GM19023 (cell line): Measurements from ENCODE around the gene IL9R.
A peak's percentile ranks its signal among the peaks of the same experiment; 100 is the strongest.
"Not testable (repeated sequence)": the region's sequence is repeated elsewhere in the genome, so short reads cannot be mapped to it uniquely, and the experiment has no call there.

Experiments
- ATAC-seq: cut with Tn5 transposase; IDR thresholded peaks from one replicate; pipeline ENCODE4 v1.9.1; 2021; ENCODE audit warnings: mild to moderate bottlenecking, moderate library complexity; ENCODE audit not compliant: unreplicated experiment

The IL9R gene, protein sequence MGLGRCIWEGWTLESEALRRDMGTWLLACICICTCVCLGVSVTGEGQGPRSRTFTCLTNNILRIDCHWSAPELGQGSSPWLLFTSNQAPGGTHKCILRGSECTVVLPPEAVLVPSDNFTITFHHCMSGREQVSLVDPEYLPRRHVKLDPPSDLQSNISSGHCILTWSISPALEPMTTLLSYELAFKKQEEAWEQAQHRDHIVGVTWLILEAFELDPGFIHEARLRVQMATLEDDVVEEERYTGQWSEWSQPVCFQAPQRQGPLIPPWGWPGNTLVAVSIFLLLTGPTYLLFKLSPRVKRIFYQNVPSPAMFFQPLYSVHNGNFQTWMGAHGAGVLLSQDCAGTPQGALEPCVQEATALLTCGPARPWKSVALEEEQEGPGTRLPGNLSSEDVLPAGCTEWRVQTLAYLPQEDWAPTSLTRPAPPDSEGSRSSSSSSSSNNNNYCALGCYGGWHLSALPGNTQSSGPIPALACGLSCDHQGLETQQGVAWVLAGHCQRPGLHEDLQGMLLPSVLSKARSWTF

DNA sequence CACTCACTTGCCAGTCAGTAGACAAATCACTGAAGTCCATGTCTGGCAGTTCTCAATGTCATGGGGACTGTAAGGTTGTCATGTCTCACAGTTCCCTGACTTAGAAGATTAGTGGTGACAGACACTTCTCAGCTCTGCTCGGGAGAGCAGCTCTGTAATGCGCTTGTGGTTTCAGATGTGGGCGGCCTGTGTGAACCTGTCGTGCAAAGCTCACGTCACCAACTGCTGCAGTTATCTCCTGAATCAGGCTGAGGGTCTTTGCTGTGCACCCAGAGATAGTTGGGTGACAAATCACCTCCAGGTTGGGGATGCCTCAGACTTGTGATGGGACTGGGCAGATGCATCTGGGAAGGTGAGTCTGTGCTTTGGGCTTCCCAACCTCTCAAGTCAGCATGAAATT lies at the start of gene IL9R:
TSS of gene IL9R (plus strand) at position 261 of the 400 bp plus-strand sequence. CDS start at position 325, 64 bp downstream.
- peak; percentile 78 for ATAC-seq

DNA sequence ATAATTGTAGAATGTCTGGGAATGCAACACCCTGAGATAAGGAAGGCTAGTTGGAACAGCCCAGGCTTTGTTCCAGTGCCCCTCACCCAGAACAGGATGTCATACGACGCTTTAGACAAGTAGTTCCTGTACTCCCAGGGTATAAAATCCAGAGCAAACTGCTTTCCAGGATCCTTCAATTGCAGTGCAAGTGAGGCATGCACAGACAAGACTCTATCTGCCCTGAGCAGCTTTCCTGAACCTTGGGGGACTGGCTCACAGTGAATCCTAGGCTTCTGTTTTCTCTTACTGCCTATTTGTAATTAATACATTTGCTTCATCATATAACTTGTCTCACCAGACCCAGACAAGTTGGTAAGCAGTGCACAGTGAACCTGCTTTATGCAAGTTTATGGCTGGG lies 48.4 kb upstream of the IL9R start:
- ATAC-seq = no peak

DNA sequence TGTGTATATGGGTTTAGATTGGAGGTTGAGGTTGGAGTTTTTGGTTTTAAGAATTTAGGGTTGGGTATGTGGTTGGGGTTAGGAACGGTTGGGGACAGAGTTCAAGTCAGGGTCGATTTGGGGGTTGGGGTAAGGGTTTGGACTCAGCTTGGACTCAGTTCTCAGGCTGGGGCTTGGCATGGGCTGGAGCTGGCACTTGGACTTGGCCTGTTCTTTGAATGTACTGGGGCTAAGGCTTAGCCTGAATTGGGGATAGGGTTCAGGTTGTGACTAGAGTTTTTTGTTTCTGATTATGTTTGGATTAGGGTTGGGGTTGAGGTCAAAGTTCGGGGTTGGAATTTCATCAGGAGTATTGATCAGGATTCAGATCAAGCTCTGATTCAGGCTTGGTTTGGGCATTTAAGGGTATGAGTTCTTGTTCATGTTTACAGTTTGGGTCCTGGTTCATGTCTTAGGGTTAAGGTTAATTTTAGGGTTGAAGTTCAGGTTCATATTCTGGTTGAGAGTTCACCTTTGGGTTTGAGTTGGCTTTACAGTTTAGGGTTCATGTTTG lies 46.2 kb upstream of the IL9R start:
- ATAC-seq = no peak

DNA sequence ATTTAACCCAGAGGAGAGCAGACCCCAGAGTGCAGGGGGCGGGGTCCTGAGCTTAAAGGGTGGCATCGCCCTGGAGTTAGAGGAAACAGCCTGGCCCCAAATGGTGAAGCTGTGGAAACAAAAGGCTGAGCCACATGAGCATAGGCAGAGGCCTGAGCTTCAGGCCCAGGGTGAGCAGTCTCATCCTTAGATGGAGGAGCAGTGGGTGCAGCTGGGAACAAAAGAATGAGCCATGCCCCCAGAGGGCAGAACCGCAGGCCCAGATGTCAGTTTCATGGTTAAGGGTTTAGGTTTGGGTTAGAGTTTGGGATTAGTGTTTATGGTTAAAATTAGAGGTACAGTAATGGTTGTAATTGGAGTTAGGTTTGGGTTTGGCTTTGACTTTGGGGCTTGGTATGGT lies 44.4 kb upstream of the IL9R start:
- no peak for ATAC-seq

DNA sequence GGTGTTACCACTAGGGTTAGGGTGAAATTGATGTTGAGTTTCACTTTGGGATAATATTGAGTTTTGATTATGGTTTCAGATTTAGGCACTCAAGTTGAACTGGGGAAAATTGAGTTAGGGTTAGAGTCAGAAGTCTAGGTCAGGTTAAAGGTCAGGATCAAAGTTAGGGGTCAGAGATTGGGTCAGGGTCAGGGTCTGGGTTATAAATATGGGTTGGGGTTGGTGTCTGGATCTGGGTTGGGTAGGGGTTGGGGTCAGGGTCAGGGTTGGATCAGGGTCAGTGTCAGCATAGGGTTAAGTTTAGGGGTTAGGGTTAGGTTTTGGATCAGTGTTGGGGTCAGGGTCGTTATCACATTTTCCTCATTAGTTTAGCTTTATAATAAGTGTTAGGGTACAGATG lies 42.7 kb upstream of the IL9R start:
- no peak for ATAC-seq

DNA sequence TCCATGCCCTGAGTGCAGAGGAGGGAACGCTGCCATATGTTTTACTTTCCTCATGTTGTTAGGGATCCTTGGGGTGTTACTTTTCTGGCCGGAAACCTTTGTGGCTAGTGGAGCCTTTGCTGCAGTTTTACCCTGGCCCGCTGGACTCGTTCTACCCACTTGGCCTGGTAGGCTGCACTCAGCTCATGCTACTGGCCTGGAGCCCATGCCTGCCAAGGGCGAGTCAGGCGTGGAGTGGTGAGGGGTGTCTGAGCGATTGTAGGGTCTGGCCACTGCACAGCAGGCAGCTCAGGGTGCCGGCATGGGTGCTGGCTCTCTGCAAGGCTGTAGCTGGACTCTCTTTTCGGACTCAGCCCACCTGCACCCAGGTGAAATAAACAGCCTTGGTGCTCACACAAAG lies 41.4 kb upstream of the IL9R start:
- ATAC-seq = no peak

DNA sequence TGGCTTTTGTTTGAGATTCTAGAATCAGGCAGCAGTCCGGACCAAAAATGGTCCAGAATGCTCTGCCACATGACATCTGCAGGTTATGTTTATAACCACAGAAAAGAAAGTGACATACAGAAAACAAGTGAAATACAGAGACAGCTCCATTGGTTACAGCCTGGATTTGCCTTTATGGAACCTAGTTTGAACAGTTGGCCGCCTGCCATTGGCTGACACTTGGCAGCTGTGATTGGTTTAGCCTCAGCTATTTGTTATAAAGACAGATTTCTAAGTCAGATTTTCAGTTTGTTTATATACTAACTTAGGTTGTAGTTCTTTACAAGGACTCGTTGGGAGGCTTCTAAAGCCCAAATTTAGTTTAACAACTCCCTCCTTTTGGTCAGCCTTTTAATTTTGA lies 40.8 kb upstream of the IL9R start:
- no peak for ATAC-seq

DNA sequence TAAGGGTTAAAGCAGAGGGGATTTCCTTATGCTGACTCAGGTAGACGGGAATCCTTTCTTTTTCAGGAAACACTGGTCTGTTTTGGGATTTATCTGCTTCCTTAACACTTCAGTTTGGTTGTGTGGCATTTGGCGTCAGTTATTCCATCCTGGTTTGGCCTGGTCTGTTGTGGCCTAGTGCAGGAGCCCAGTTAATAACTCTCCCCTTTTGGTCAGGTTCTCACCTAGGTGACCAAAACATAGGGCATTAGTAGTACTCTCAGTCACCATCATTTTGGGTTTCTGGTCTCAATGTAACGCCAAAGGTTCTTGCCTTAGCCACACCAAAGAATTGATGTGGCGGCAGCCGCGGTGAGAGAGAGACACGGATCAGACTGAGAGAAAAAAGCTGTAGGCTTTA lies 39.7 kb upstream of the IL9R start:
- ATAC-seq = no peak

DNA sequence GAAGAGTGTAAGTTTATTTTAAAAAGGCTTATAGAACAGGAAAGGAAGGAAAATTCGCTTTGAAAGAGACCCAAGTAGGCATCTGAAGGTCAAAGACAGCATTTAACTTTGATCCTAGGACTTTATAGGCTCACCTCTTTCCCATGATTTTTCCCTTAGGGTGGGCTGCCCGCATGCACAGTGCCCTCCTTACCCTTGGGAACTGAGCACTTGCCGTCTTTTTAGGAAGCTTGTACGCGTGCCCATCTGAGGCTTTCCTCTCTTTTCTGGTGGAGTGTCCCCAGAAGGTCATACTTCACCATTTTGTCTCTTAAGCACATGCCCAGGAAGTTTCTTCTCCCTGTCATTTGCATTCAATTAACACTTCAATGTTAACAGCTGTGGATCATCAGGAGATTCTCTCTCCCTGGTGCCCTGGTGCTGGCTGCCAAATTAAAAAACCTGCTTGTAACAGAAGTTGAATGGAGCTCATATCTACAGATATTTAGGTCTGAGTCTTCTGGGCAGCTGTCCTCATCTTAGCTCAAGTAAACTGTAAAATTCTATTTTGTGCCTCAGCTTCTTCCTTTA lies 38.4 kb upstream of the IL9R start:
- ATAC-seq = no peak

DNA sequence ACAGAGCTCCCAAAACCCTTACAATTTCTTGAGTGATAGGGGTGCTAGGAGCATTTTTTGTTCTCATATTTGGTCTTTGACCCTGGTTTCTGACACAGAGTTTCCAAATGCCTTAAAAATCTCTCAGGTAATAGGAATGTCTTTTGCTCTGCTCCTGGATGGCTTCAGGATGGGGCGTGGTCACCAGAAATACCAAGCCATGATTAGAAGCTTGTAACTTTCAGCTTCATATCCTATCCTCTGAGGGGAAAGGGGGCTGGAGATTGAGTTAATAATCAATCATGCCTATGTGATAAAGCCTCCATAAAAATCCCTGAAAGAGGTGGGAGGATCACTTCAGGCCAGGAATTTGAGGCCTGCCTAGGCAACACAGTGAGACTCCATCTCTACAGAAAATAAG lies 34.6 kb upstream of the IL9R start:
- ATAC-seq = no peak

DNA sequence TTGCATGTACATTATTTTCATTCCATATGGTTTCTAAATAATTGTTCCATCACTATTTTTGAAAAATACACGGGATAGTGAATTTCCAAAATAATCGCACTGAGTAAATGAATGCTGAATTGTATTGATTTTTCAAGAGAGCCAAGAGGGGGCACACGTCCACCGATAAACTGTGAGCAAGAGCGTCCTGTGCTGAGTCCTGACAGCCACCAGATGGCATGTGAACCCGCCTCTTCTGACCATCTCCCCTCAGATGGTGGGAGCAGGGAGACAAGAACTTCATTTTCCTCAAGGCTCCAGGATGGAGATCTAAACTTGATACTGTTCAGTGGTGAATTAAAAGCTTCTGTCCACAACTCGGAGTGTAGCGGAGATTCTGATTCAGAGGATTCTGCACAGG lies 30.6 kb upstream of the IL9R start:
- no peak for ATAC-seq

DNA sequence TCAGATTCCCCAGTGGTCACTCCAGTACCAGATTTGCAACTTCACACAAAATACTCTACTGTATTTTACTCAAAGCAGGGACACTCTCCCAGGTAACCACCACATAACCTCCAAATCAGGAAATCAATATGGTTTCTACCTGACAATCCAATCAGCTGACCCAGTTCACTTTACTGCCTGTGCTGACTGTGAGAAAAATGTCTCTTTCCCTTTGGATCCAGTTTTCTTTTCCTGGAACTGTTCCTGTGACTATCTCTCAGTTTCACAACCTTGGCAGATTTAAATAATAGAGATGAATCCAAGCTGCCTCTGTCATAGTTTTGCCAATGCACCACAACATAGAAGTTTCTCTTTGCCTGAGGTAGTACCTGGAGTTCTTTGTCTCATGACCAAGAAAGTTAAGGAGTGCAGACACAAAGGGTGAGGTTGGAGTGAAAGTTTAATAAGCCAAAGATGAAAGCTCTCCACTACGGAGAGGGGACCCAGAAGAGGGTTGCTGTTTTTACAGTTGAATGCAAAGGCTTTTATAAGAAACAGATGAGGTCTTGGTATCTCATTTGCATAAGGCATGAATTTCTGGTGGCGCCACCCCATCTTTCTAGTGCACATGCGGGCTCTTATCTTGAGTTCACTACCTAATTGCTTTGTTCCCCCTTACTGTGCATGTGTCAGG lies 29.7 kb upstream of the IL9R start:
- ATAC-seq = no peak

DNA sequence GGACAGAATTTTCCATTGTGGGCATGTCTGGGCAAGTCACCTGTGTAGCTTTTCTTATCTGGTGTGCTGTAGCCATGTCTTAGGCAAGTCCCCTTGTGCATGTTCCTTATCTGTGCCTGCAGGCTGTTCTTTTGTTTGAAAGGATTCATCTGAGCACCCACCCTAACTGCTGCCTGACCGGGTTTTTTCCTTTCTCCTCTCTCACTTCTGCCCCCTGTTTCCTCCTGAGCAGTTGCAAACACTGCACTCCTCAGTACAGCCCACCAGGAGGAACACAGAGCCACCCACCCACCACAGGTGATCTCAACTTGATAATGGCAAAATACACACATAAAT lies 29.2 kb upstream of the IL9R start:
- ATAC-seq = no peak

DNA sequence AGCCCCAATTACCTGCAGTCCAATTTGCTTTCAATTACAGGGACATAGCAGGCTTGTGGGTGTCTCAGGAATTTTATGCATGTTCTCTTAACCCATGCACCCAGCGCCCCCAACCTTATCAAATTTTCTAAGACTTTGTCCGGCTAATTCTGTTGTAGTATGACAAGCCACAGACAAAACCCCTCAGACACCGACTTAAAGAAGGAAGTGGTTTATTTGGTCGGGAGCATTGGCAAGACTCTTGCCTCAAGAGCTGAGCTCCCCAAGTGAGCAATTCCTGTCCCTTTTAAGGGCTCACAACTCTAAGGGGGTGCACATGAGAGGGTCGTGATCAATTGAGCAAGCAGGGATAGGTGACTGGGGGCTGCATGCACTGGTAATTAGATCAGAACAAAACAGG lies 28.7 kb upstream of the IL9R start:
- ATAC-seq = no peak

DNA sequence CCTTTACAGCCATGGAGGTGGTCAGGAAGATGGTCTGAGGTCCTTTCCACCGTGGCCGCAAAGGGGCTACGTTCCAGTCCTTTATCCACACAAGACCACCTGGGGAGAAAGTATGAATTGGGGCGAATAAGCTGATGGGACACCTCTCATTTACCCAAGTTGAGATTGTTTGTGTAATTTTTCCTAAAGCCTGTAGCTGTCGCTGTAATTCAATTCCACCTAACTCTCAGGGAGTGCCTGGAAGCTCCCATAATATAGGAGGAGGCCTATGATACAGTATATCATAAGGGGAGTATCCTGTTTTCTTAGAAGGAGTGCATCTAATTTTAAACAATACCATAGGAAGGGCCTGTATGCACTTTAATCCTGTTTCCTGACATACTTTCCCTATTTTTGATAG lies 25.8 kb upstream of the IL9R start:
- not testable (repeated sequence) for ATAC-seq

DNA sequence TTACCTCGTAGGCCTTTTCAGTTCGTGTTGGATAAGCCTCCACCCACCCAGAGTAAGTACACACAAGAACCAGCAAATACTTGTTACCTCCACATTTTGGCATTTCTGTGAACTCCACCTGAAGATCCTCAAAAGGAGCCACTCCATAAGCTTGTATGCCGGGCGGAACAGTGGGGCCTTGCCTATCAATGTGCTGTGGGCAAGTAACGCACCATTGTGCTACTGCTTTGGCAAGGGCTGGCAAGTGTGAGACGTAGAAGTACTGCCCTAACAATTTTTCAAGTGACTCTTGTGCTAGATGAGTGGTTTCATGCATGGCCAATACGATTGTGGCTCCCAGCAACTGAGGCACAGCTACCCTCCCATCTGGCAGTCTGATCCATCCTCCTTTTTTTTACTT lies 25.3 kb upstream of the IL9R start:
- not testable (repeated sequence) for ATAC-seq

DNA sequence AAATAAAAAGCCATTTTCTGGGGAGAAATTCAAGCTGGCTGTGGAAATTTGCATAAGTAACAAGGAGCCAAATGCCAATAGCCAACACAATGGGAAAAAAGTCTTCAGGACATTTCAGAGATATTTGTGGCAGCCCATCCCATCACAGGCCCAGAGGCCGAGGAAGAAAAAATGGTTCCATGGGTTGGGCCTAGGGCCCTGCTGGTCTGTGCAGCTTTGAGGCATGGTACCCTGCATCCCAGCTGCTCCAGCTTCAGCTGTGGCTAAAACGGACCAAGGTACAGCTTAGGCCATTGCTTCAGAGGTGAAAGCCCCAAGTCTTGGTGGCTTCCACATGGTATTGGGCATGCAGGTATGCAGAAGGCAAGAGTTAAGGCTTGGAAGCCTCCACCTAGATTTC lies 14.2 kb upstream of the IL9R start:
- no peak for ATAC-seq

DNA sequence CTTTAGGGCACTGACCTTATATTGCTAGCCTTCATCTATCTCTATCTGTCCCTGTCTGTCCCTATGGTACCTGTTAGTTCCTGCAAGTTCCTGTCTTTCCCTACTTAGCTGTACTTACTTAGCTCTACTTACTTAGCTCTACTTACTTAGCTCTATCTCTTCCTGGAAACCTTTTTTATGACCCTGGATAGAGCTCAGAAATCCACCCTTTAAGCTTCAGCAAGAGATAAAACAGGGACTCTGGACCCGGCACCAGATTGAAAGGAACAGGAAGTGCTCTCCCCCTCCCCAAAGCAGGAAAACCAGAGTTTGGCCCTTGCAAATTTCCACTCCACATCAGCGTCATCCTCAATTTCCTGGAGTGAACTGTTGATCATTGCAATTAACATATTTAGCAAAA lies 12.3 kb upstream of the IL9R start:
- ATAC-seq = no peak

DNA sequence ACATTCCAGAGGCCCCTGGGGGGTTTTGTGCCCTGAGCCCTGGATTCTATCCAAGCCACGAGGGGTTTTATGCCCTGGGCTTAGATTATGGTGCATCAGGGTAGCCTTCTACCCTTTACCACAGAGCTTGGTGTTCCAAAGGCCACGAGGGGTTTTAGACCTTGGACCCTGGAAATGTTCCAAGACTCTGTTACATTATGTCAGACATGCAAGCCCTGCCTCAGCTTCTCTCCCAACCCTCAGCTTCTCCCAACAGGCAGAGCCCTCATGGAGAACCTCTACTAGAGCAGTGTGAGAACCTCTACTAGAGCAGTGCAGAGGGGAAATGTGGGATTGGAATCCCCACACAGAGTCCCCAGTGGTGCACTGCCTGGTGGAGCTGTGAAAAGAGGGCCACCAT lies 10.5 kb upstream of the IL9R start:
- ATAC-seq = not testable (repeated sequence)

DNA sequence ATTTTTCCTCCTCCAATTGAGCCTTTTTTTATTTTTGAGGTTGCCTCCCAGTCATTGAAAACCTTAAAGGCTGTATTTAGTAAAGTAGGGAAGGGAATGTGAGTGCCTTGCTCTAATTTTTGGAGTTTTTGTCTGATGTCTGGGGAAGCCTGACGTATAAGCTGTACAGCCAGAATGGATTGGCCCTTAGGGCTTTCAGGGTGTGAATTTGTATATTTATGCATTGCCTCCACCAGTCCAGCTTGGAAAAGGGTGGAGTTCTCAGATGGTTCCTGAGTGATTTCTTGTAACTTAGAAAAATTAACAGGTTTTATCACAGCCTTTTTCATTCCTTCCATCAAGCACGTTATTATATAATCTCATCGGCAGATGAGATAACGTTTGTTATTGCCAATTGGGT lies 8.6 kb upstream of the IL9R start:
- ATAC-seq = no peak

DNA sequence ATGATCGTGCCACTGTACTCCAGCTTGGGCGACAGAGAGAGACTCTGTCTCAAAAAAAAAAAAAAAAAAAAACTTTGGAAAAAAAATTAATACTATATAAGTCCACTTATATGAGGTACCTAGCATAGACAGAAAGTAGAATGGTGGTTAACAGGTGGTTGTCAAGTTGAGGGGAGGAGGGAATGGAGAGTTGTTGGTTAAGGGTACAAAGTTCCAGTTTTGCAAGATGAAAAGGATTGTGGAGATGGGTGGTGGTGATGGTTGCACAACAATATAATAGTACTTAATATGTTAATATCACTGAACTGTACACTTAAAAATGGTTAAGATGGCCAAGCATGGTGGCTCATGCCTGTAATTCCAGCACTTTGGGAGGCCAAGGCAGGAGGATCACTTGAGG lies 4.1 kb upstream of the IL9R start:
- ATAC-seq = no peak

DNA sequence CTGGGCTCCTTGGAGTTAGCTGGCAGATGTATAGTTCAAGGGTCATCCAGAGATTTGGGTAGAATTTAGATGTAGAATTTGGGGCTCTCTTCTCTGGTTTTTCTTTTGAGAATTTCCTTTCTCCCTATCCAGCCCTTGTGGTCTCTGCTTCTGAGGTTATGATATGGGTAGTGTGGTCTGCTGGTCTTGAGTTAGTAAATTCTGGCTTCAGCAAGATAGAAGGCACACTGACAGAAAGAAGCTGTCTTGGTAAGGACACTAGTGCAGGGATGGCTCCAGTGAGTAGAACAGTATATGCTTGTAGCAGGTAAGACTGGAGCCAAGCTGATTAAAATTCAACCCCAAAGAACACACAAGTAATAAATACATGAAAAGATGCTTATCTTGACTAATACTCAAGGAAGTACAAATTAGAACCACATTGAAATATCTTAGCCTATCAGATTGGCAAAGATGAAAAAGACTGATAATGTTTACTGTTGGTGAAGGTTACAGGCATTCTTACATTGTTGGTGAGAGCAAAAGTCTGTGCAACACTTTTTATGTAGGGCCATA lies 2.1 kb upstream of the IL9R start:
- no peak for ATAC-seq
